IMR-90 (cell line): ENCODE measurements around the gene FDPS. TPM values are rescaled to one million over a fixed set of nuclear protein-coding genes. Genes with fewer than 3 reads are reported as not detected.

ENCODE experiments used
- ATAC-seq: fragments of 200-7000 bp; cut with Tn5 transposase; 2 replicates; pipeline ENCODE4 v1.9.1; 2020; ENCODE audit warnings: low read depth, mild to moderate bottlenecking, moderate library complexity
- BruUV-seq: library from RNA; stranded (reverse); fragments of 400-500 nt; replicated peaks from 2 replicates; lab custom pipeline; 2021; lab: Mats Ljungman, UMichigan
- CTCF ChIA-PET: fragments of 300-600 bp; formaldehyde crosslinking; extraction: SDS; loops from one replicate; lab custom pipeline; 2021; ENCODE audit warnings: antibody characterized with exemption; lab: Yijun Ruan, JAX
- POLR2A ChIA-PET: fragments of 300-600 bp; sonication (Branson Sonifier 250); formaldehyde crosslinking; loops from one replicate; lab custom pipeline; 2022; ENCODE audit warnings: antibody characterized with exemption; ENCODE audit not compliant: unreplicated experiment; lab: Charles Lee
- DNase-seq: peaks from one replicate; pipeline ENCODE4 v3.0.0; 2013
- H2AFZ ChIP-seq: replicated peaks from 2 replicates; pipeline ENCODE3; 2013; ENCODE audit warnings: low read length, mild to moderate bottlenecking; ENCODE audit not compliant: poor library complexity
- H2AK5ac ChIP-seq: 2 replicates; pipeline ENCODE4 v1.6.1; 2013; ENCODE audit warnings: low read depth, low read length, inconsistent platforms
- H2AK9ac ChIP-seq: replicated peaks from 2 replicates; pipeline ENCODE3; 2013; ENCODE audit warnings: mild to moderate bottlenecking, low read depth, low read length, moderate library complexity; ENCODE audit not compliant: poor library complexity
- H2BK120ac ChIP-seq: 2 replicates; pipeline ENCODE4 v1.6.1; 2013; ENCODE audit warnings: low read depth, low read length, inconsistent platforms
- H2BK15ac ChIP-seq: 3 replicates; pipeline ENCODE4 v1.6.1; 2013; ENCODE audit warnings: low read depth, low read length, inconsistent platforms
- H2BK20ac ChIP-seq: 2 replicates; pipeline ENCODE4 v1.6.1; 2013; ENCODE audit warnings: low read depth, mild to moderate bottlenecking, inconsistent platforms, low read length, moderate library complexity
- H2BK5ac ChIP-seq: 2 replicates; pipeline ENCODE4 v1.6.1; 2013; ENCODE audit warnings: mild to moderate bottlenecking, low read depth, low read length, inconsistent platforms; ENCODE audit not compliant: poor library complexity, severe bottlenecking
- H3K14ac ChIP-seq: replicated peaks from 2 replicates; pipeline ENCODE4 v1.6.1; 2013; ENCODE audit warnings: low read depth, low read length, inconsistent platforms
- H3K18ac ChIP-seq: 2 replicates; pipeline ENCODE4 v1.6.1; 2013; ENCODE audit warnings: low read depth, low read length, control low read depth
- H3K23ac ChIP-seq: 2 replicates; pipeline ENCODE4 v1.6.1; 2013; ENCODE audit warnings: low read depth, low read length, inconsistent platforms
- H3K27ac ChIP-seq: 2 replicates; pipeline ENCODE4 v1.5.1; 2013; ENCODE audit warnings: mild to moderate bottlenecking, control low read depth, low read length; ENCODE audit not compliant: insufficient read depth
- H3K27me3 ChIP-seq: 2 replicates; pipeline ENCODE4 v1.6.1; 2013; ENCODE audit warnings: low read length; ENCODE audit not compliant: control insufficient read depth, insufficient read depth
- H3K36me3 ChIP-seq: 2 replicates; pipeline ENCODE4 v1.6.1; 2013; ENCODE audit warnings: low read length, mixed read lengths; ENCODE audit not compliant: control insufficient read depth, insufficient read depth
- H3K4ac ChIP-seq: 2 replicates; pipeline ENCODE4 v1.6.1; 2013; ENCODE audit warnings: low read depth, low read length, inconsistent platforms
- H3K4me1 ChIP-seq: 2 replicates; pipeline ENCODE4 v1.6.1; 2013; ENCODE audit warnings: low read length, mixed read lengths; ENCODE audit not compliant: control insufficient read depth, insufficient read depth
- H3K4me2 ChIP-seq: 2 replicates; pipeline ENCODE4 v1.6.1; 2013; ENCODE audit warnings: low read depth, mild to moderate bottlenecking, control low read depth, low read length, moderate library complexity
- H3K4me3 ChIP-seq: 2 replicates; pipeline ENCODE4 v1.5.1; 2013; ENCODE audit warnings: low read depth, mild to moderate bottlenecking, control low read depth, low read length, moderate library complexity; ENCODE audit not compliant: insufficient read depth
- H3K56ac ChIP-seq: 2 replicates; pipeline ENCODE4 v1.6.1; 2013; ENCODE audit warnings: low read length, inconsistent platforms; ENCODE audit not compliant: insufficient read depth; ENCODE audit errors: extremely low read depth
- H3K79me1 ChIP-seq, 2 experiments: 2 replicates each; pipeline ENCODE4 v1.6.1; 2013; ENCODE audit warnings: low read length in 2 of 2, inconsistent platforms in 1 of 2, low read depth in 1 of 2
- H3K9ac ChIP-seq: 2 replicates; pipeline ENCODE4 v1.6.1; 2013; ENCODE audit warnings: low read depth, low read length, control low read depth
- H3K9me1 ChIP-seq: 2 replicates; pipeline ENCODE4 v1.6.1; 2013; ENCODE audit warnings: low read length, inconsistent platforms; ENCODE audit not compliant: insufficient read depth
- H3K9me3 ChIP-seq: 2 replicates; pipeline ENCODE4 v1.6.1; 2013; ENCODE audit warnings: low read length; ENCODE audit not compliant: control insufficient read depth, insufficient read depth
- H4K20me1 ChIP-seq: 2 replicates; pipeline ENCODE4 v1.6.1; 2013; ENCODE audit warnings: low read length, inconsistent platforms; ENCODE audit not compliant: insufficient read depth
- H4K5ac ChIP-seq: 2 replicates; pipeline ENCODE4 v1.6.1; 2013; ENCODE audit warnings: mild to moderate bottlenecking, low read depth, low read length, control low read depth
- H4K8ac ChIP-seq, 2 experiments: 2 replicates each; pipeline ENCODE4 v1.6.1; 2013; ENCODE audit warnings: low read depth in 2 of 2, low read length in 2 of 2, control low read depth in 1 of 2, inconsistent platforms in 1 of 2
- H4K91ac ChIP-seq: 2 replicates; pipeline ENCODE4 v1.6.1; 2013; ENCODE audit warnings: low read depth, low read length, inconsistent platforms; ENCODE audit not compliant: insufficient read depth
- BHLHE40 ChIP-seq: fragments of 150-350 bp; IDR thresholded peaks from 2 replicates; pipeline ENCODE4 v1.6.1; 2016; ENCODE audit warnings: mild to moderate bottlenecking, low read depth, low read length
- CHD1 ChIP-seq: IDR thresholded peaks from 2 replicates; pipeline ENCODE4 v1.6.1; 2012; ENCODE audit warnings: low read depth, low read length, improper control_type of control experiment
- MAFK ChIP-seq: IDR thresholded peaks from 2 replicates; pipeline ENCODE4 v1.6.1; 2012; ENCODE audit warnings: low read depth, low read length, improper control_type of control experiment
- MAZ ChIP-seq: IDR thresholded peaks from 2 replicates; pipeline ENCODE4 v1.6.1; 2012; ENCODE audit warnings: low read depth, mild to moderate bottlenecking, low read length, improper control_type of control experiment, moderate library complexity, borderline replicate concordance
- MXI1 ChIP-seq: IDR thresholded peaks from 2 replicates; pipeline ENCODE4 v1.6.1; 2012; ENCODE audit warnings: low read depth, mild to moderate bottlenecking, low read length, moderate library complexity, borderline replicate concordance
- NFE2L2 ChIP-seq: fragments of 150-350 bp; IDR thresholded peaks from 2 replicates; pipeline ENCODE4 v1.6.1; 2016; ENCODE audit warnings: low read depth, mild to moderate bottlenecking, low read length
- POLR2A ChIP-seq: IDR thresholded peaks from 2 replicates; pipeline ENCODE4 v1.6.1; 2012; ENCODE audit warnings: mild to moderate bottlenecking, low read depth, low read length
- RAD21 ChIP-seq: IDR thresholded peaks from 2 replicates; pipeline ENCODE4 v1.6.1; 2012; ENCODE audit warnings: low read length, improper control_type of control experiment
- RCOR1 ChIP-seq: IDR thresholded peaks from 2 replicates; pipeline ENCODE4 v1.6.1; 2012; ENCODE audit warnings: mild to moderate bottlenecking, low read length, improper control_type of control experiment; ENCODE audit not compliant: insufficient replicate concordance
- RFX5 ChIP-seq: IDR thresholded peaks from 2 replicates; pipeline ENCODE4 v1.8.0; 2012; ENCODE audit warnings: low read depth, mild to moderate bottlenecking, low read length, moderate library complexity
- SMC3 ChIP-seq: fragments of 150-350 bp; IDR thresholded peaks from 2 replicates; pipeline ENCODE4 v1.6.1; 2016; ENCODE audit warnings: low read depth, mild to moderate bottlenecking, antibody characterized with exemption, low read length, moderate library complexity
- WGBS, 2 experiments: methylation state at CpG; one replicate each; pipeline versions ENCODE4 v1.1.5 to v1.1.7; 2013; ENCODE audit warnings: missing lambda C conversion rate in 2 of 2; ENCODE audit not compliant: insufficient read length in 1 of 2; ENCODE audit errors: extremely low coverage in 2 of 2; 5-methylcytosine and 5-hydroxymethylcytosine counted together
- dilution Hi-C: fragments of 300-500 bp; cut with HindIII; formaldehyde crosslinking; loops from one replicate; pipeline ENCODE4 v1.14.3; 2018; ENCODE audit warnings: low sequenced_read_pairs; ENCODE audit not compliant: unreplicated experiment
- in situ Hi-C: fragments of 300-500 bp; cut with MboI; formaldehyde crosslinking; loops from 3 replicates; pipeline ENCODE4 v1.14.3; 2019; ENCODE audit warnings: low sequenced_read_pairs, inconsistent platforms, mixed read lengths
- intact Hi-C: fragments of 100-400 bp; cut with micrococcal nuclease; formaldehyde crosslinking; loops from 2 replicates; pipeline ENCODE4 v1.10.0; 2022
- polyA plus RNA-seq, 3 experiments: library from polyadenylated mRNA; depleted of rRNA; stranded (reverse); fragments of >200 nt; gene quantifications; 2 replicates each; pipeline ENCODE4 v1.2.3, GENCODE V29; 2012; ENCODE audit warnings: low replicate concordance in 1 of 3
- total RNA-seq: library from RNA; depleted of rRNA; stranded (reverse); fragments of >200 nt; gene quantifications from 2 replicates; pipeline ENCODE4 v1.2.3, GENCODE V29; 2012
- TF ChIP-seq, protein P1 (sequence below): fragments of 150-350 bp; IDR thresholded peaks from 2 replicates; pipeline ENCODE4 v1.6.1; 2016; ENCODE audit warnings: low read depth, mild to moderate bottlenecking, low read length, moderate library complexity, borderline replicate concordance

Gene FDPS
- total and polyA plus RNA-seq, 2 of the 4 experiments (the other 2 are of a cell fraction) = 183 to 191 TPM

DNA sequence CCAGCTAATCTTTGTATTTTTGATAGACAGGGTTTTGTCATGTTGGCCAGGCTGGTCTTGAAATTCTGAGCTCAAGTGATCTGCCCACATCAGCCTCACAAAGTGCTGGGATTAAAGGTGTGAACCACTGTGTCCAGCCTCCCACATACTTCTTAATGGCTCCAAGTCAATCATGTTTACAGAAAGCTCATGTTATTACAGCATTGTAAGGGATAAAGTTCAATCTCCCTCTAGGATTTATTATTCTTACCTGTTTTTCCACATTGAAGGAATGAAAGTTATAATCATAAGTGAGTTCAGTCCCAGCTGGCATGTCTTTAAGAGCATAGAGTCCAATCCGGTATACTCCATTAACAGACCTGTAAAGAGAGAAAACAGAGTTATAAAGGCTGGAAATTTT is 51.4 kb downstream of the FDPS start:
- Histone ChIP-seq H3K9me1 (no peaks in the 10 kb centered on the region; the same call in 1 of the 2 replicates), H2BK15ac (no peak overlapping the region), H3K56ac (no peak overlapping the region), H3K4ac (no peak overlapping the region), H4K5ac (no peak overlapping the region), H2BK20ac (no peak overlapping the region), H2BK5ac (no peak overlapping the region), H3K9ac (no peak overlapping the region), H3K4me2 (no peak overlapping the region), H3K14ac (no peak overlapping the region), H3K9me3 (no peaks in the 10 kb centered on the region), H2BK120ac (no peak overlapping the region), H3K4me1 (no peaks in the 10 kb centered on the region), H3K27ac (no peak overlapping the region), H3K27me3 (no peaks in the 10 kb centered on the region), H4K20me1 (no peaks in the 10 kb centered on the region), H4K8ac (no peak overlapping the region), H2AFZ (no peak overlapping the region), H4K91ac (no peak overlapping the region), H3K18ac (no peak overlapping the region), H2AK9ac (no peak overlapping the region), H2AK5ac (no peak overlapping the region), H3K4me3 (no peak overlapping the region), H3K79me1 (no peaks in the 10 kb centered on the region), H3K23ac (no peak overlapping the region), H3K36me3 (peaks cover 39% of the 10 kb centered on the region)
- no CpG with 5 or more reads among the region's 1 CpG for WGBS, 2 experiments
- no peak for DNase-seq
- ChIA-PET POLR2A (no interaction called here), CTCF (no interaction called here)
- no TSS peak for BruUV-seq
- dilution Hi-C loops = no loop called here
- in situ Hi-C loops = no loop called here
- no peak for TF ChIP-seq POLR2A
- no peak for TF ChIP-seq RFX5
- no peak for TF ChIP-seq RCOR1
- TF ChIP-seq MXI1 = no peak
- TF ChIP-seq MAZ = no peak
- no peak for TF ChIP-seq CHD1
- TF ChIP-seq, protein P1, sequence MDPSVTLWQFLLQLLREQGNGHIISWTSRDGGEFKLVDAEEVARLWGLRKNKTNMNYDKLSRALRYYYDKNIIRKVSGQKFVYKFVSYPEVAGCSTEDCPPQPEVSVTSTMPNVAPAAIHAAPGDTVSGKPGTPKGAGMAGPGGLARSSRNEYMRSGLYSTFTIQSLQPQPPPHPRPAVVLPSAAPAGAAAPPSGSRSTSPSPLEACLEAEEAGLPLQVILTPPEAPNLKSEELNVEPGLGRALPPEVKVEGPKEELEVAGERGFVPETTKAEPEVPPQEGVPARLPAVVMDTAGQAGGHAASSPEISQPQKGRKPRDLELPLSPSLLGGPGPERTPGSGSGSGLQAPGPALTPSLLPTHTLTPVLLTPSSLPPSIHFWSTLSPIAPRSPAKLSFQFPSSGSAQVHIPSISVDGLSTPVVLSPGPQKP = no peak
- TF ChIP-seq BHLHE40 = no peak
- no peak for TF ChIP-seq MAFK
- no peak for TF ChIP-seq RAD21
- no peak for TF ChIP-seq SMC3
- TF ChIP-seq NFE2L2 = no peak
- no peak for ATAC-seq
- intact Hi-C loops = no loop called here
